Measurements from ENCODE around the gene SYAP1.

- no peak for TF ChIP-seq CTCF (IDR thresholded peaks at IDR 0.05)
- no peak for TF ChIP-seq POLR2A (IDR thresholded peaks at IDR 0.05)
These were observed 5.7 kb downstream of the SYAP1 start for GRCh38 chrX:16725072-16725471.
